Right atrium auricular region (tissue), 2 donors: ENCODE measurements around the gene FERMT1. TPM values are rescaled to one million over a fixed set of nuclear protein-coding genes. Genes with fewer than 3 reads are reported as not detected.
"Not testable (repeated sequence)": the region's sequence is repeated elsewhere in the genome, so short reads cannot be mapped to it uniquely, and the experiment has no call there.

Source experiments
- DNase-seq: peaks from one replicate; pipeline ENCODE4 v3.0.0-alpha.2; 2019; ENCODE audit warnings: low spot score
- H3K27ac ChIP-seq, 2 donors: fragments of 200-600 bp; sonication (generic); 1 replicate in 1 of 2; 2 replicates in 1 of 2; pipeline ENCODE4 v1.5.1; 2016 to 2019
- H3K27me3 ChIP-seq, 2 donors: fragments of 200-600 bp; sonication (generic); one replicate each; pipeline versions ENCODE4 v1.5.1 to v1.6.0; 2017 to 2019
- H3K36me3 ChIP-seq: fragments of 200-600 bp; sonication (generic); one replicate; pipeline ENCODE4 v1.5.1; 2016
- H3K4me1 ChIP-seq, 2 donors: fragments of 200-600 bp; sonication (generic); one replicate each; pipeline versions ENCODE4 v1.5.1 to v1.6.0; 2017 to 2019
- H3K4me3 ChIP-seq, 2 donors: fragments of 200-600 bp; sonication (generic); 1 replicate in 1 of 2; 2 replicates in 1 of 2; pipeline ENCODE4 v1.5.1; 2017 to 2019; ENCODE audit warnings: mild to moderate bottlenecking in 1 of 2, moderate library complexity in 1 of 2
- H3K9me3 ChIP-seq, 2 donors: fragments of 200-600 bp; sonication (generic); one replicate each; pipeline ENCODE4 v1.5.1; 2019
- CTCF ChIP-seq, 2 donors: fragments of 200-600 bp; sonication (generic); IDR thresholded peaks; one replicate each; pipeline ENCODE4 v1.5.1; 2019; ENCODE audit warnings: antibody characterized with exemption in 2 of 2
- total RNA-seq, 2 donors: library from RNA; depleted of rRNA; stranded (reverse); fragments of >200 nt; gene quantifications; one replicate each; pipeline ENCODE4 v1.1.0, GENCODE V29; 2016

Gene FERMT1
- total RNA-seq, 2 donors from 2014 or later: 0.67 to 1.5 TPM

DNA sequence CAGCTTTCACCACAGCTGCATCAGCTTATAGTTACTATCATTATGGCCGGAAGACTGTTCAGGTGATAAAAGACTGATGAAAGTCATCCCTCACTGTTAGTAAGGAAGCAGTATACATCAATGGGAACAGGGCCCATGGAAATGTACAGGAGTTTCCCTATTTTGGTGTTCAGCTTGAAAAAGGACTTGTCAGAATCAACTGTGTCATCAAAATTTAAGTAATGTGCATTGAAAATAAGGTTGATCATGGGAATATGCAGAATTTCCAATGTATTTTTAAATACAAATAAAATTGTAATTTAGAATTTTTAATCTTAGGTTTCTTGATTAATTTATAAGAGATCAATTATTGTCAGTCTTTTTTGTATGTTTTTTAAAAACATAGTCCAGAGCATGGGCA is 85.7 kb downstream of the FERMT1 start:
- TF ChIP-seq CTCF (IDR thresholded peaks at IDR 0.05): no peak
- DNase-seq: no peak
- H3K9me3 ChIP-seq: no peaks in the 10 kb centered on the region
- no peaks in the 10 kb centered on the region for H3K27me3 ChIP-seq
- peaks cover 0 to 31% of the 10 kb centered on the region in 2 donors for H3K4me1 ChIP-seq
- H3K27ac ChIP-seq: no peak overlapping the region
- H3K4me3 ChIP-seq: no peak overlapping the region
- peaks cover 74% of the 10 kb centered on the region for H3K36me3 ChIP-seq

GRCh38 chr20:6036213-6036612 is 86.6 kb downstream of the FERMT1 start:
- Histone ChIP-seq H3K4me1 (peaks cover 0 to 35% of the 10 kb centered on the region in 2 donors), H3K27ac (peak overlapping the region in 1 of 2 donors; percentile 87), H3K27me3 (no peaks in the 10 kb centered on the region), H3K36me3 (peaks cover 66% of the 10 kb centered on the region), H3K9me3 (no peaks in the 10 kb centered on the region), H3K4me3 (no peak overlapping the region)
- no peak for DNase-seq
- TF ChIP-seq CTCF (IDR thresholded peaks at IDR 0.05): no peak

DNA sequence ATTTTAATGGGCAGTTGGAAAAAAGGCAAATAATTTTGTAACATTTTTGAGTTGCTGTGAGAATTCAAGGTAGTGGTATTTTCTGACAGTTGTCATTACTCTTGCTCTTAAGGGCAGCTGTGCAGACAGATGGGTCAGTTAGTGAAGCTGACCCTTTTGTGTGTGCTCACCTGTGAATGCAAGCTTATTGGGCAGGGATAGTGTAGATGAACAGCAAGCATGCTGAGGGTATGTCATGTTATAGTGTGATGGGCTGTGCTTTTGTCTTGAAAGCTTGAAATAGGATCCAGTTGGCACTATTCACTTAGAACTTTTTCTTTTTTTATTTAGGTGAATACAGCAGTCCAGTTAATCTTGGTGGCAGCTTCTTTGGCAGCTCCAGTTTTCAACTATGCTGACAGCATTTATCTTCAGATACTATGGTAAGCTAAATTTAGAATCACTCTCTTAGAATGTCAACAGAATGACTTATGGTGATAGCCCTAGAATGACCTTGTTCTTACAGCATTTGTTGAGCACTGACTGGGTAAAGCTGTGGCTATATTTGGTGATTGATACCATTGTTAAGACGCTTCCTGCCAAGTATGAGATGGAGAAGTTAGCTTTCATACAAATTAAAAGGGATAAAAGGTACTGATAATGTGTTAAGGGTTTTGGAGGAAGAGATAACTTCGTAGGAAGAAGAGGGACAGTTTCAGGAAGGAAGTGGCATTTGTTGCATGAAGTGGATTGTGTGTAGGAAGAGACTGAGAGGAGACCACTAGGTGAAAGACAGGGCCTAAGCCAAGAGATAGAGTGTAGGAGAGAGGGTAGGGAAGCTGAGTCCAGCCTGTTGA is 88.5 kb downstream of the FERMT1 start:
- TF ChIP-seq CTCF (IDR thresholded peaks at IDR 0.05): no peak
- Histone ChIP-seq H3K4me3 (no peak overlapping the region), H3K4me1 (peaks cover 0 to 47% of the 10 kb centered on the region in 2 donors), H3K27me3 (no peaks in the 10 kb centered on the region), H3K9me3 (no peaks in the 10 kb centered on the region), H3K27ac (peak overlapping the region; percentile 70 to 87), H3K36me3 (peaks cover 48% of the 10 kb centered on the region)
- DNase-seq: no peak

DNA sequence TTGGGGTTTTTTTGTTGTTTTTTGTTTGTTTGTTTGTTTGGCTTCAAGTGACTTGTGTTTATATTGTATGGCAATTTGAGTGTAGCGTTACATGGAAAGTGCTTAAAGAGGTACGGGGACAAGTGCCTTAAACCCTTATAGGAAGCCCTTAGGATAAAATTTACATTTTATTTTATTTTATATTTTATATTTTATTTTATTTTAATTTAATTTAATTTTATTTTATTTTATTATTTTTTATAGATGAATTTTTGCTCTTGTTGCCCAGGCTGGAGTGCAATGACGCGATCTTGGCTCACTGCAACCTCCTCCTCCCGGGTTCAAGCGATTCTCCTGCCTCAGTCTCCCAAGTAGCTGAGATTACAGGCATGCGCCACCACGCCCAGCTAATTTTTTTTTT is 89.9 kb downstream of the FERMT1 start:
- not testable (repeated sequence) for DNase-seq
- Histone ChIP-seq H3K27ac (peak overlapping the region; percentile 70 to 87), H3K36me3 (peaks cover 40% of the 10 kb centered on the region)

GRCh38 chr20:6030453-6031080 is 92.3 kb downstream of the FERMT1 start:
- H3K27ac ChIP-seq: peak overlapping the region in 1 of 2 donors; percentile 4
- no peaks in the 10 kb centered on the region for H3K27me3 ChIP-seq
- peaks cover 0 to 52% of the 10 kb centered on the region in 2 donors for H3K4me1 ChIP-seq
- no peak for TF ChIP-seq CTCF (IDR thresholded peaks at IDR 0.05)
- no peak overlapping the region for H3K4me3 ChIP-seq
- peaks cover 22% of the 10 kb centered on the region for H3K36me3 ChIP-seq
- no peak for DNase-seq
- no peaks in the 10 kb centered on the region for H3K9me3 ChIP-seq

More for the DNA sequence above, 89.9 kb downstream of the FERMT1 start:
- not testable (repeated sequence) for H3K27me3 ChIP-seq, H3K4me3 ChIP-seq, H3K9me3 ChIP-seq
- peaks cover 0 to 44% of the 10 kb centered on the region in 2 donors for H3K4me1 ChIP-seq

- no peak for DNase-seq
- H3K4me1 ChIP-seq: peaks cover 0 to 49% of the 10 kb centered on the region in 2 donors
- H3K9me3 ChIP-seq: no peaks in the 10 kb centered on the region
- H3K36me3 ChIP-seq: peaks cover 29% of the 10 kb centered on the region
- no peak for TF ChIP-seq CTCF (IDR thresholded peaks at IDR 0.05)
- H3K4me3 ChIP-seq: no peak overlapping the region
- no peaks in the 10 kb centered on the region for H3K27me3 ChIP-seq
- no peak overlapping the region for H3K27ac ChIP-seq
Observed at GRCh38 chr20:6029538-6029937, 93.3 kb downstream of the FERMT1 start.
